BLaER1 treated with 17β-estradiol and CSF1 and Interleukin-3, amounts not matched to agents 10 nM and 100 nM (cell line): ENCODE data around the gene KSR2.
A peak's percentile ranks its signal among the peaks of the same experiment; 100 is the strongest.

Experiments
- H3K27ac ChIP-seq, 11 experiments: shearing (Covaris generic); formaldehyde crosslinking; 2 replicates each; pipeline ENCODE4 v1.8.1; 2022
- H3K27me3 ChIP-seq, 11 experiments: shearing (Covaris generic); formaldehyde crosslinking; 2 replicates each; pipeline ENCODE4 v1.8.1; 2022
- H3K36me3 ChIP-seq, 11 experiments: shearing (Covaris generic); formaldehyde crosslinking; 2 replicates each; pipeline ENCODE4 v1.8.1; 2022
- H3K4me1 ChIP-seq, 10 experiments: shearing (Covaris generic); formaldehyde crosslinking; 2 replicates each; pipeline ENCODE4 v1.8.1; 2022
- H3K4me2 ChIP-seq, 11 experiments: shearing (Covaris generic); formaldehyde crosslinking; 2 replicates each; pipeline ENCODE4 v1.8.1; 2022
- H3K4me3 ChIP-seq, 10 experiments: shearing (Covaris generic); formaldehyde crosslinking; 2 replicates each; pipeline ENCODE4 v1.8.1; 2022
- H3K9ac ChIP-seq, 11 experiments: shearing (Covaris generic); formaldehyde crosslinking; 2 replicates each; pipeline ENCODE4 v1.8.1; 2022
- H3K9me3 ChIP-seq, 11 experiments: shearing (Covaris generic); formaldehyde crosslinking; replicated peaks in 1 of 11; 2 replicates each; pipeline ENCODE4 v1.8.1; 2022
- H4K20me1 ChIP-seq, 11 experiments: shearing (Covaris generic); formaldehyde crosslinking; 2 replicates each; pipeline ENCODE4 v1.8.1; 2022
- Cebpa-rat ChIP-seq, 11 experiments: shearing (Covaris generic); IDR thresholded peaks; 2 replicates each; pipeline ENCODE4 v1.8.1; 2022

KSR2 gene

GRCh38 chr12:117485984-117486839, 482.6 kb downstream of the KSR2 start:
- no peak for TF ChIP-seq Cebpa-rat (IDR thresholded peaks at IDR 0.05)
- Histone ChIP-seq H3K4me3 (no peak overlapping the region), H3K36me3 (no peaks in the 10 kb centered on the region), H3K4me2 (no peak overlapping the region), H4K20me1 (no peaks in the 10 kb centered on the region), H3K4me1 (peaks cover 0 to 15% (median 10%) of the 10 kb centered on the region in 10 experiments; a peak in 16 of 20 replicates), H3K27me3 (no peaks in the 10 kb centered on the region), H3K9me3 (peaks cover 0 to 10% (median 0%) of the 10 kb centered on the region in 11 experiments; a peak in 3 of 22 replicates), H3K27ac (no peak overlapping the region), H3K9ac (no peak overlapping the region)

- Histone ChIP-seq H4K20me1 (no peaks in the 10 kb centered on the region), H3K27me3 (no peaks in the 10 kb centered on the region), H3K27ac (no peak overlapping the region), H3K9me3 (peaks cover 0 to 10% (median 0%) of the 10 kb centered on the region in 11 experiments; a peak in 3 of 22 replicates), H3K4me3 (no peak overlapping the region), H3K4me2 (peak overlapping the region in 8 of 11 experiments; percentile 49 to 66 (median 56); a peak in 15 of 22 replicates), H3K9ac (no peak overlapping the region), H3K36me3 (no peaks in the 10 kb centered on the region), H3K4me1 (peaks cover 0 to 15% (median 10%) of the 10 kb centered on the region in 10 experiments; a peak in 16 of 20 replicates)
- TF ChIP-seq Cebpa-rat (IDR thresholded peaks at IDR 0.05), result no peak
Observed at GRCh38 chr12:117484901-117485300, 483.9 kb downstream of the KSR2 start.

- Histone ChIP-seq H3K36me3 (no peaks in the 10 kb centered on the region), H3K4me1 (peaks cover 0 to 15% (median 10%) of the 10 kb centered on the region in 10 experiments; a peak in 16 of 20 replicates), H4K20me1 (no peaks in the 10 kb centered on the region), H3K9me3 (peaks cover 0 to 10% (median 0%) of the 10 kb centered on the region in 11 experiments; a peak in 3 of 22 replicates), H3K27ac (no peak overlapping the region), H3K4me2 (peak overlapping the region in 2 of 11 experiments; percentile 49 to 63; a peak in 1 of 22 replicates), H3K4me3 (no peak overlapping the region), H3K9ac (no peak overlapping the region), H3K27me3 (no peaks in the 10 kb centered on the region)
- no peak for TF ChIP-seq Cebpa-rat (IDR thresholded peaks at IDR 0.05)
Observed at GRCh38 chr12:117483501-117483900, 485.3 kb downstream of the KSR2 start.

- H3K4me2 ChIP-seq, result no peak overlapping the region
- H3K9ac ChIP-seq, result no peak overlapping the region
- H3K4me1 ChIP-seq, result peaks cover 0 to 15% (median 10%) of the 10 kb centered on the region in 10 experiments; a peak in 16 of 20 replicates
- peaks cover 0 to under 1% (median 0%) of the 10 kb centered on the region in 11 experiments; a peak in 1 of 22 replicates for H3K9me3 ChIP-seq
- no peaks in the 10 kb centered on the region for H3K27me3 ChIP-seq
- no peak overlapping the region for H3K27ac ChIP-seq
- no peaks in the 10 kb centered on the region for H4K20me1 ChIP-seq
- TF ChIP-seq Cebpa-rat (IDR thresholded peaks at IDR 0.05), result no peak
- no peak overlapping the region for H3K4me3 ChIP-seq
- no peaks in the 10 kb centered on the region for H3K36me3 ChIP-seq
Observed at GRCh38 chr12:117481470-117481869, 487.3 kb downstream of the KSR2 start.

- Histone ChIP-seq H4K20me1 (no peaks in the 10 kb centered on the region), H3K9ac (no peak overlapping the region), H3K36me3 (no peaks in the 10 kb centered on the region), H3K27ac (no peak overlapping the region), H3K4me1 (no peaks in the 10 kb centered on the region), H3K4me3 (no peak overlapping the region), H3K4me2 (no peak overlapping the region), H3K9me3 (peaks cover 0 to 12% (median 0%) of the 10 kb centered on the region in 11 experiments; a peak in 2 of 22 replicates), H3K27me3 (no peaks in the 10 kb centered on the region)
- no peak for TF ChIP-seq Cebpa-rat (IDR thresholded peaks at IDR 0.05)
Observed at GRCh38 chr12:117476341-117476740, 492.4 kb downstream of the KSR2 start.

- H4K20me1 ChIP-seq, result no peaks in the 10 kb centered on the region
- no peak overlapping the region for H3K27ac ChIP-seq
- no peak overlapping the region for H3K9ac ChIP-seq
- no peaks in the 10 kb centered on the region for H3K4me1 ChIP-seq
- H3K9me3 ChIP-seq, result peaks cover 0 to 24% (median 7%) of the 10 kb centered on the region in 11 experiments; a peak in 15 of 22 replicates
- H3K27me3 ChIP-seq, result no peaks in the 10 kb centered on the region
- H3K4me3 ChIP-seq, result no peak overlapping the region
- no peak overlapping the region for H3K4me2 ChIP-seq
- TF ChIP-seq Cebpa-rat (IDR thresholded peaks at IDR 0.05), result no peak
- H3K36me3 ChIP-seq, result no peaks in the 10 kb centered on the region
Observed at GRCh38 chr12:117473856-117474255, 494.9 kb downstream of the KSR2 start.

GRCh38 chr12:117472983-117473382, 495.8 kb downstream of the KSR2 start:
- Histone ChIP-seq H3K4me2 (no peak overlapping the region), H3K27ac (no peak overlapping the region), H4K20me1 (no peaks in the 10 kb centered on the region), H3K9me3 (peaks cover 0 to 24% (median 7%) of the 10 kb centered on the region in 11 experiments; a peak in 15 of 22 replicates), H3K4me3 (no peak overlapping the region), H3K27me3 (no peaks in the 10 kb centered on the region), H3K36me3 (no peaks in the 10 kb centered on the region), H3K4me1 (no peaks in the 10 kb centered on the region), H3K9ac (no peak overlapping the region)
- no peak for TF ChIP-seq Cebpa-rat (IDR thresholded peaks at IDR 0.05)

- H3K9ac ChIP-seq, result no peak overlapping the region
- H3K36me3 ChIP-seq, result no peaks in the 10 kb centered on the region
- peaks cover 0 to 17% (median 7%) of the 10 kb centered on the region in 11 experiments; a peak in 15 of 22 replicates for H3K9me3 ChIP-seq
- no peak overlapping the region for H3K27ac ChIP-seq
- no peaks in the 10 kb centered on the region; a peak in 1 of 22 replicates for H4K20me1 ChIP-seq
- no peak overlapping the region for H3K4me3 ChIP-seq
- no peaks in the 10 kb centered on the region for H3K4me1 ChIP-seq
- no peak for TF ChIP-seq Cebpa-rat (IDR thresholded peaks at IDR 0.05)
- H3K4me2 ChIP-seq, result no peak overlapping the region
- no peaks in the 10 kb centered on the region for H3K27me3 ChIP-seq
Observed at GRCh38 chr12:117470804-117471203, 498.0 kb downstream of the KSR2 start.

GRCh38 chr12:117469883-117470483, 498.8 kb downstream of the KSR2 start:
- no peak overlapping the region for H3K27ac ChIP-seq
- no peak overlapping the region for H3K9ac ChIP-seq
- H3K4me2 ChIP-seq, result no peak overlapping the region
- H3K36me3 ChIP-seq, result no peaks in the 10 kb centered on the region
- H4K20me1 ChIP-seq, result no peaks in the 10 kb centered on the region; a peak in 1 of 22 replicates
- no peaks in the 10 kb centered on the region for H3K4me1 ChIP-seq
- no peaks in the 10 kb centered on the region for H3K27me3 ChIP-seq
- no peak for TF ChIP-seq Cebpa-rat (IDR thresholded peaks at IDR 0.05)
- H3K4me3 ChIP-seq, result no peak overlapping the region
- H3K9me3 ChIP-seq, result peaks cover 0 to 13% (median 7%) of the 10 kb centered on the region in 11 experiments; a peak in 15 of 22 replicates
